Mesenteric fat pad (tissue), 1 donor: ENCODE measurements around the gene KRI1. TPM values are rescaled to one million over a fixed set of nuclear protein-coding genes. Genes with fewer than 3 reads are reported as not detected.

Experiments used
- DNase-seq: peaks from one replicate; pipeline ENCODE4 v3.0.0-alpha.2; 2020; ENCODE audit warnings: low spot score
- long read RNA-seq: library from polyadenylated mRNA; unstranded; transcript quantifications from one replicate; pipeline ENCODE4 v2.0.0, GENCODE V29; 2020
- total RNA-seq: library from RNA; stranded (reverse); fragmentation: NEBNext Ultra II Directional; extraction: Animal tissue kit (Norgen Biotek cat#: 25700); gene quantifications from one replicate; pipeline ENCODE4 v1.2.1, GENCODE V29; 2021
- donor health status: DM: yes; HTN: yes; CAD: no.

KRI1 gene
- total RNA-seq, result 21.7 TPM
- long read RNA-seq, transcript KRI1-201 (19 exons, 3,023 nt), result major isoform, 58 of 101 reads
- long read RNA-seq, transcript KRI1-203 (18 exons, 2,545 nt), result minor isoform, 15 of 101 reads
- long read RNA-seq, partial matches to known transcripts, result 15 of 101 reads
- long read RNA-seq, other reads (novel, unspliced or antisense), result 12 of 101 reads

GRCh38 chr19:10565567-10566407 is at the start of gene KRI1:
Gene KRI1 (minus strand): TSS chr19:10566010. CDS start chr19:10565999, 11 bp downstream.
- peak; percentile 100 for DNase-seq

GRCh38 chr19:10612499-10613119 is 46.8 kb upstream of the KRI1 start:
- DNase-seq, result no peak

GRCh38 chr19:10611907-10612306 is 46.1 kb upstream of the KRI1 start:
- DNase-seq, result no peak

- DNase-seq, result no peak
These were observed 38.7 kb upstream of the KRI1 start for GRCh38 chr19:10604460-10604980.

GRCh38 chr19:10603873-10604459 is 38.2 kb upstream of the KRI1 start:
- DNase-seq, result no peak

GRCh38 chr19:10603084-10603872 is 37.5 kb upstream of the KRI1 start:
- no peak for DNase-seq

GRCh38 chr19:10602330-10603083 is 36.7 kb upstream of the KRI1 start:
- peak; percentile 94 for DNase-seq

GRCh38 chr19:10601999-10602329 is 36.2 kb upstream of the KRI1 start:
- DNase-seq, result no peak

- no peak for DNase-seq
These were observed 34.3 kb upstream of the KRI1 start for GRCh38 chr19:10600149-10600548.

GRCh38 chr19:10593820-10594637 is 28.2 kb upstream of the KRI1 start:
- no peak for DNase-seq

- DNase-seq, result no peak
These were observed 27.3 kb upstream of the KRI1 start for GRCh38 chr19:10593148-10593547.

- no peak for DNase-seq
These were observed 22.0 kb upstream of the KRI1 start for GRCh38 chr19:10587839-10588150.

GRCh38 chr19:10587022-10587838 is 21.4 kb upstream of the KRI1 start, which contains the start of gene AP1M2:
Gene AP1M2 (minus strand): TSS chr19:10587312. CDS start chr19:10587231, 81 bp downstream.
- no peak for DNase-seq

GRCh38 chr19:10586396-10586795 is 20.6 kb upstream of the KRI1 start:
- DNase-seq, result no peak

- DNase-seq, result no peak
These were observed 17.4 kb upstream of the KRI1 start for GRCh38 chr19:10583036-10583776.

- no peak for DNase-seq
These were observed 16.3 kb upstream of the KRI1 start for GRCh38 chr19:10582091-10582490.

GRCh38 chr19:10580979-10581631 is 15.3 kb upstream of the KRI1 start:
- peak; percentile 94 for DNase-seq
